ENCODE measurements around the gene GEMIN2.
"Not testable (repeated sequence)": the region's sequence is repeated elsewhere in the genome, so short reads cannot be mapped to it uniquely, and the experiment has no call there.

The GEMIN2 gene

GRCh38 chr14:39175445-39176262 is 61.5 kb downstream of the GEMIN2 start:
- DNase-seq (ENCODE audit: extremely low spot score, insufficient read length, low read depth) (no peak), FAIRE-seq (peak; percentile 31)

GRCh38 chr14:39176263-39177167 is 62.4 kb downstream of the GEMIN2 start:
- DNase-seq (ENCODE audit: extremely low spot score, insufficient read length, low read depth) = no peak

GRCh38 chr14:39177168-39177545 is 63.0 kb downstream of the GEMIN2 start:
- no peak for FAIRE-seq
- no peak for DNase-seq (ENCODE audit: extremely low spot score, insufficient read length, low read depth)

More at GRCh38 chr14:39176263-39177167, 62.4 kb downstream of the GEMIN2 start:
- no peak for FAIRE-seq

- no peak for FAIRE-seq
- DNase-seq (ENCODE audit: extremely low spot score, insufficient read length, low read depth) = no peak
Observed at GRCh38 chr14:39179042-39179441, 64.9 kb downstream of the GEMIN2 start.

- DNase-seq (ENCODE audit: extremely low spot score, insufficient read length, low read depth) (no peak), FAIRE-seq (no peak)
Observed at GRCh38 chr14:39180553-39180952, 66.4 kb downstream of the GEMIN2 start.

GRCh38 chr14:39181026-39181692 is 67.0 kb downstream of the GEMIN2 start:
- no peak for DNase-seq (ENCODE audit: extremely low spot score, insufficient read length, low read depth)
- FAIRE-seq = no peak

GRCh38 chr14:39181693-39182047 is 67.5 kb downstream of the GEMIN2 start:
- FAIRE-seq (no peak), DNase-seq (ENCODE audit: extremely low spot score, insufficient read length, low read depth) (no peak)

- DNase-seq (ENCODE audit: extremely low spot score, insufficient read length, low read depth) = no peak
- no peak for FAIRE-seq
Observed at GRCh38 chr14:39182770-39183684, 68.9 kb downstream of the GEMIN2 start.

- not testable (repeated sequence) for FAIRE-seq; DNase-seq (ENCODE audit: extremely low spot score, insufficient read length, low read depth)
Observed at GRCh38 chr14:39183685-39184003, 69.5 kb downstream of the GEMIN2 start.

- FAIRE-seq = no peak
Observed at GRCh38 chr14:39184628-39185255, 70.6 kb downstream of the GEMIN2 start.

GRCh38 chr14:39185256-39186049 is 71.3 kb downstream of the GEMIN2 start:
- FAIRE-seq = no peak
- no peak for DNase-seq (ENCODE audit: extremely low spot score, insufficient read length, low read depth)

More at GRCh38 chr14:39184628-39185255, 70.6 kb downstream of the GEMIN2 start:
- no peak for DNase-seq (ENCODE audit: extremely low spot score, insufficient read length, low read depth)
